Renal cortex interstitium (tissue), 3 donors: ENCODE results near the gene DAP3. TPM values are rescaled to one million over a fixed set of nuclear protein-coding genes. Genes with fewer than 3 reads are reported as not detected.

ENCODE experiments used
- polyA plus RNA-seq, 3 donors: library from polyadenylated mRNA; unstranded; fragments of 120-200 nt; gene quantifications; one replicate each; pipeline ENCODE4 v1.2.1, GENCODE V29; 2013; ENCODE audit not compliant: insufficient read length in 3 of 3

Gene DAP3
- polyA plus RNA-seq, 3 donors: 114 to 127 (median 121) TPM

Other genes starting within 250 kb of the DAP3 start
- gene ASH1L, start 126.3 kb upstream of the DAP3 start, polyA plus RNA-seq: 10 to 100 TPM; 40.4 to 46.4 (median 41.0) TPM
- 10 to 100 TPM; 58.7 to 68.5 (median 58.9) TPM for gene MSTO1, start 78.9 kb upstream of the DAP3 start, polyA plus RNA-seq
- gene YY1AP1, start 317 bp upstream of the DAP3 start, polyA plus RNA-seq: 10 to 100 TPM; 66.2 to 75.7 (median 68.6) TPM
- 10 to 100 TPM; 46.5 to 64.7 (median 52.0) TPM for gene GON4L, start 168.1 kb downstream of the DAP3 start, polyA plus RNA-seq
- 10 to 100 TPM; 18.0 to 20.0 (median 18.9) TPM for gene SYT11, start 170.5 kb downstream of the DAP3 start, polyA plus RNA-seq
- 10 to 100 TPM; 49.2 to 56.8 (median 50.6) TPM for gene RIT1, start 222.3 kb downstream of the DAP3 start, polyA plus RNA-seq
- gene KHDC4, start 245.3 kb downstream of the DAP3 start, polyA plus RNA-seq: 10 to 100 TPM; 48.4 to 81.3 (median 52.5) TPM